Adrenal gland (tissue), 12 donors: ENCODE data around the gene COL18A1. TPM values are rescaled to one million over a fixed set of nuclear protein-coding genes. Genes with fewer than 3 reads are reported as not detected.

Experiments used
- DNase-seq, 7 donors: peaks; one replicate each; pipeline ENCODE4 v3.0.0-alpha.2; 2019 to 2020
- H3K27ac ChIP-seq, 5 donors: fragments of 200-600 bp; sonication (generic) in 4 of 5; 1 replicate in 3 of 5; 2 replicates in 2 of 5; pipeline versions ENCODE4 v1.5.1 to v1.8.0; 2016 to 2020; ENCODE audit warnings: mild to moderate bottlenecking in 1 of 5
- H3K27me3 ChIP-seq: fragments of 200-600 bp; 2 replicates; pipeline ENCODE4 v1.8.0; 2021
- H3K36me3 ChIP-seq, 2 donors: fragments of 200-600 bp; replicated peaks in 1 of 2; 1 replicate in 1 of 2; 2 replicates in 1 of 2; pipeline versions ENCODE4 v1.5.1 to v1.8.0; 2018 to 2022
- H3K4me1 ChIP-seq, 2 donors: fragments of 200-600 bp; replicated peaks in 1 of 2; 1 replicate in 1 of 2; 2 replicates in 1 of 2; pipeline versions ENCODE4 v1.5.1 to v1.8.0; 2018 to 2021
- H3K4me3 ChIP-seq, 4 donors: fragments of 200-600 bp; sonication (generic) in 3 of 4; one replicate each; pipeline ENCODE4 v1.5.1; 2016 to 2018
- H3K9me3 ChIP-seq, 3 donors: fragments of 200-600 bp; sonication (generic) in 1 of 3; replicated peaks in 1 of 3; 1 replicate in 2 of 3; 2 replicates in 1 of 3; pipeline versions ENCODE4 v1.5.1 to v1.8.0; 2016 to 2021
- CTCF ChIP-seq, 6 experiments: fragments of 450-650 bp in 4 of 6; fragments of 200-600 bp in 2 of 6; sonication (generic) in 1 of 6; IDR thresholded peaks; 1 replicate in 5 of 6; 2 replicates in 1 of 6; pipeline versions ENCODE4 v1.5.1 to v1.8.0; 2016 to 2021; ENCODE audit warnings: antibody characterized with exemption in 6 of 6, mild to moderate bottlenecking in 2 of 6, moderate library complexity in 1 of 6
- POLR2A ChIP-seq, 2 donors: fragments of 450-650 bp; IDR thresholded peaks; one replicate each; pipeline ENCODE4 v1.6.1; 2017; ENCODE audit warnings: antibody characterized with exemption in 2 of 2, mild to moderate bottlenecking in 2 of 2, moderate library complexity in 1 of 2
- WGBS, 4 donors: extraction: QIAGEN DNeasy Blood & Tissue Kit in 2 of 4; methylation state at CpG; one replicate each; pipeline versions ENCODE4 v1.1.5 to v1.1.7; 2013 to 2017; 5-methylcytosine and 5-hydroxymethylcytosine counted together
- intact Hi-C, 2 donors: fragments of 100-400 bp; cut with DNase I; formaldehyde crosslinking; loops; one replicate each; pipeline versions ENCODE4 v1.14.1 to v1.15.0; 2022 to 2023
- polyA plus RNA-seq, 3 donors: library from polyadenylated mRNA; stranded (reverse); fragments of 200-250 nt in 2 of 3; fragments of 350-450 nt in 1 of 3; fragmentation: Illumina TruSeq in 1 of 3; extraction: RNeasy Lipid Tissue Mini Kit (QIAGEN cat#74804) in 1 of 3; gene quantifications; one replicate each; pipeline ENCODE4 v1.2.3, GENCODE V29; 2013 to 2014
- total RNA-seq, 9 donors: library from RNA; depleted of rRNA in 4 of 9; stranded (reverse); fragments of >200 nt in 4 of 9; fragments of 120-200 nt in 1 of 9; fragmentation: NEBNext Ultra II Directional in 1 of 9; extraction: Animal tissue kit (Norgen Biotek cat#: 25700) in 1 of 9; gene quantifications; one replicate each; pipeline versions ENCODE4 v1.1.0 to v1.2.4, GENCODE V29; 2013 to 2023
- donor health status: healthy with polysubstance abuse.
- donor health status: Bipolar disorder and iron deficiency.
- donor health status: DM: yes; HTN: yes; CAD: no.
- donor health status: DM: no; HTN: no; CAD: no.
- donor health status: DM: no; HTN: no; CAD: no.
- donor health status: DM: yes; HTN: yes; CAD: no.

COL18A1 gene
- total and polyA plus RNA-seq, 12 donors = 10.9 to 244 (median 141) TPM

GRCh38 chr21:45542667-45543370, 137.9 kb downstream of the COL18A1 start:
- H3K27me3 ChIP-seq = no peaks in the 10 kb centered on the region
- peak; percentile 7 to 57 (median 42) for DNase-seq
- no peaks in the 10 kb centered on the region for H3K9me3 ChIP-seq
- 12 to 70% (median 13%) methylated on average over 1 to 55 of the region's 55 CpGs for WGBS, 4 donors
- intact Hi-C loops = no loop called here
- H3K27ac ChIP-seq = peak overlapping the region in 2 of 5 donors; percentile 47 to 80
- H3K4me1 ChIP-seq = peaks cover 7 to 13% of the 10 kb centered on the region in 2 donors
- no peaks in the 10 kb centered on the region for H3K36me3 ChIP-seq
- H3K4me3 ChIP-seq = peak overlapping the region in 2 of 4 donors; percentile 53 to 94
- TF ChIP-seq CTCF (IDR thresholded peaks at IDR 0.05) = no peak
- TF ChIP-seq POLR2A (IDR thresholded peaks at IDR 0.05) = no peak

GRCh38 chr21:45543371-45543709, 138.4 kb downstream of the COL18A1 start:
- intact Hi-C loops = no loop called here
- 76 to 84% (median 80%) methylated on average over 4 to 11 of the region's 11 CpGs for WGBS, 4 donors
- Histone ChIP-seq H3K4me3 (no peak overlapping the region), H3K4me1 (peaks cover 7 to 13% of the 10 kb centered on the region in 2 donors), H3K27ac (no peak overlapping the region), H3K36me3 (no peaks in the 10 kb centered on the region), H3K27me3 (no peaks in the 10 kb centered on the region), H3K9me3 (no peaks in the 10 kb centered on the region)
- peak in 3 of 7 donors; percentile 1 to 26 (median 17) for DNase-seq
- TF ChIP-seq POLR2A (IDR thresholded peaks at IDR 0.05) = no peak
- TF ChIP-seq CTCF (IDR thresholded peaks at IDR 0.05) = no peak

GRCh38 chr21:45543710-45544448, 138.9 kb downstream of the COL18A1 start:
- peak in 4 of 7 donors; percentile 0 to 51 (median 19) for DNase-seq
- Histone ChIP-seq H3K4me3 (no peak overlapping the region), H3K36me3 (no peaks in the 10 kb centered on the region), H3K27ac (no peak overlapping the region), H3K4me1 (peaks cover 7 to 13% of the 10 kb centered on the region in 2 donors), H3K27me3 (no peaks in the 10 kb centered on the region), H3K9me3 (no peaks in the 10 kb centered on the region)
- 83 to 87% (median 85%) methylated on average over 6 to 23 of the region's 23 CpGs for WGBS, 4 donors
- no peak for TF ChIP-seq CTCF (IDR thresholded peaks at IDR 0.05)
- no peak for TF ChIP-seq POLR2A (IDR thresholded peaks at IDR 0.05)
- intact Hi-C loops = no loop called here

- H3K36me3 ChIP-seq = no peaks in the 10 kb centered on the region
- TF ChIP-seq CTCF (IDR thresholded peaks at IDR 0.05) = no peak
- TF ChIP-seq POLR2A (IDR thresholded peaks at IDR 0.05) = no peak
- peaks cover 7 to 13% of the 10 kb centered on the region in 2 donors for H3K4me1 ChIP-seq
- WGBS, 4 donors = 93 to 98% (median 96%) methylated on average over 6 to 18 of the region's 18 CpGs
- H3K27me3 ChIP-seq = no peaks in the 10 kb centered on the region
- DNase-seq = peak in 4 of 7 donors; percentile 0 to 48 (median 16)
- no peak overlapping the region for H3K4me3 ChIP-seq
- intact Hi-C loops = no loop called here
- no peaks in the 10 kb centered on the region for H3K9me3 ChIP-seq
- no peak overlapping the region for H3K27ac ChIP-seq
Measured at GRCh38 chr21:45544449-45545235, 139.7 kb downstream of the COL18A1 start.
